ENCODE measurements around the gene PIP5K1C. TPM values are rescaled to one million over a fixed set of nuclear protein-coding genes. Genes with fewer than 3 reads are reported as not detected.

PIP5K1C gene
- total RNA-seq, 1 experiment from 2014 or later = 26.9 TPM

- intact Hi-C loops (cut with micrococcal nuclease) = no loop called here
- no peaks in the 10 kb centered on the region for H3K9me2 ChIP-seq (ENCODE audit: insufficient read depth)
- no peaks in the 10 kb centered on the region for H3K9me3 ChIP-seq (ENCODE audit: control insufficient read depth in 1 of 2, insufficient read depth in 1 of 2, low read depth in 1 of 2, low read length in 2 of 2)
- H3K27me3 ChIP-seq (ENCODE audit: insufficient read depth, low read length) = no peaks in the 10 kb centered on the region
- peak overlapping the region; percentile 79 for H3K27ac ChIP-seq (ENCODE audit: low read depth, low read length)
- peak overlapping the region; percentile 83 for H3K4me2 ChIP-seq (ENCODE audit: low read length)
- peak overlapping the region; percentile 67 for H3K9ac ChIP-seq (ENCODE audit: low read length)
- peaks cover 13 to 28% of the 10 kb centered on the region in 2 experiments for H3K4me1 ChIP-seq (ENCODE audit: control insufficient read depth in 1 of 2, insufficient read depth in 2 of 2, low read length in 2 of 2)
- CTCF ChIA-PET = interaction anchor here (0.7 to 0.9 kb wide), 2 partner anchors 13 to 381 kb away, joined by 3 read pairs; no protein-coding TSS in a partner anchor
- POLR2A ChIA-PET = interaction anchor here (1.4 kb wide), 1 partner anchor 20 kb away, joined by 4 read pairs; the partner anchor contains the start of gene CACTIN
- H2AFZ ChIP-seq (ENCODE audit: low read depth, low read length, poor library complexity, severe bottlenecking) = no peak overlapping the region
- H3K4me3 ChIP-seq (replicated peaks in 1 of 2; ENCODE audit: low read depth in 1 of 2, low read length in 2 of 2) = peak overlapping the region; percentile 64 to 67
- RAD21 ChIA-PET (ENCODE audit: low non-redundant PET in 1 of 2, low total read pairs in 2 of 2, uncharacterized antibody in 2 of 2, unreplicated experiment in 2 of 2) = interaction anchor here in 1 of 2 experiments (0.6 to 1.2 kb wide), 2 partner anchors 16 to 31 kb away, joined by 3 to 5 read pairs; no protein-coding TSS in a partner anchor
- peaks cover 0 to 7% of the 10 kb centered on the region in 2 experiments; a peak in 1 of 4 replicates for H3K36me3 ChIP-seq (ENCODE audit: control insufficient read depth in 1 of 2, insufficient read depth in 2 of 2, low read length in 2 of 2)
- ATAC-seq (peak; percentile 13), DNase-seq (ENCODE audit: low read depth, low spot score) (no peak)
- TF ChIP-seq ZFX (IDR thresholded peaks at IDR 0.05) (peak; percentile 26; the same call in 1 of the 2 replicates), EZH2phosphoT487 (IDR thresholded peaks at IDR 0.05; ENCODE audit: borderline replicate concordance) (no peak)
- BruUV-seq (replicated peaks) = no TSS peak
- no peaks in the 10 kb centered on the region for H4K20me1 ChIP-seq (ENCODE audit: insufficient read depth)
- H3K79me2 ChIP-seq (ENCODE audit: insufficient read depth, low read length) = no peaks in the 10 kb centered on the region
These were observed 92.8 kb downstream of the PIP5K1C start for GRCh38 chr19:3607303-3608078.

DNA sequence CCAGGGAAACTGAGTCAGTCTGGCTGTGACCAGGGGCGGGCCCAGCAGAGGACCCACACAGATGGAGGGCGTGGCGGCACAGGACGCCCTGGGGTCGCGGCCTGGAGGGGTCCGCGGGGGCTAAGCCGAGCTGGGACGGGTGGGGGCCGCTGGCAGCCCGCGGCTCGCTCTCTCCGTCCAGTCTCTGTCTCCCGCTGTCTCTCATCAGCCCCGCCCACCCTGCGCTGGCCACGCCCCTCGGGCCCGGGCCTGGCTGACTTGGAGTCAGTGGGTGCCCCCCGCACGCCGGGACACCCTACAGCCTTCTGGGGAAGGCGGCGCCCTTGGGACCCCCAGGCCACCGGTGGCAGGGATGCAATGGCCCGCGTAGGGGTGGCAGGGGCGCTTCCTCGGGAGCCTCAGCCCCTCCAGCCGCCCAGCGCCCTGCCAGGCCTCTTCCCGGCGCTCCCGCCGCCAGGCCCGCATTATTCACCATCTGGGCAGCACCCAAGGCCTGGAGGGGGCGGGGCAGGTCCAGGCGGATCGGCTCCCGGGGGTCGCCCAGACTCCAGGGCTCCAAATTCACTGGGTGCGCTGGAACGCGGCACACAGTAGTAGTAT, 93.5 kb downstream of the PIP5K1C start, which contains the start of gene TBXA2R:
Gene TBXA2R (minus strand): TSS at position 186 of the 600 bp plus-strand sequence. CDS start 6,241 bp downstream, outside the sequence.
- no peaks in the 10 kb centered on the region for H3K27me3 ChIP-seq (ENCODE audit: insufficient read depth, low read length)
- intact Hi-C loops (cut with micrococcal nuclease) = no loop called here
- TF ChIP-seq SP1 (IDR thresholded peaks at IDR 0.05; ENCODE audit: low read depth) = no peak
- no peak for TF ChIP-seq YY1 (IDR thresholded peaks at IDR 0.05; ENCODE audit: extremely low read depth, insufficient replicate concordance, low read depth, low read length)
- no peak for TF ChIP-seq CEBPB (IDR thresholded peaks at IDR 0.05; ENCODE audit: low read depth)
- TF ChIP-seq ZFX (IDR thresholded peaks at IDR 0.05) = peak; percentile 89; the same call in 1 of the 2 replicates
- TF ChIP-seq SIN3A (IDR thresholded peaks at IDR 0.05; ENCODE audit: low read depth) = no peak

More for the DNA sequence above, 93.5 kb downstream of the PIP5K1C start, which contains the start of gene TBXA2R:
- Histone ChIP-seq H4K20me1 (ENCODE audit: insufficient read depth) (no peaks in the 10 kb centered on the region), H3K27ac (ENCODE audit: low read depth, low read length) (peak within 1 kb of the TSS; percentile 79), H3K79me2 (ENCODE audit: insufficient read depth, low read length) (no peaks in the 10 kb centered on the region), H3K9ac (ENCODE audit: low read length) (peak within 1 kb of the TSS; percentile 67), H3K4me1 (ENCODE audit: control insufficient read depth in 1 of 2, insufficient read depth in 2 of 2, low read length in 2 of 2) (peaks cover 13 to 28% of the 10 kb centered on the region in 2 experiments), H2AFZ (ENCODE audit: low read depth, low read length, poor library complexity, severe bottlenecking) (no peak within 1 kb of the TSS), H3K9me3 (ENCODE audit: control insufficient read depth in 1 of 2, insufficient read depth in 1 of 2, low read depth in 1 of 2, low read length in 2 of 2) (no peaks in the 10 kb centered on the region), H3K9me2 (ENCODE audit: insufficient read depth) (no peaks in the 10 kb centered on the region), H3K4me3 (replicated peaks in 1 of 2; ENCODE audit: low read depth in 1 of 2, low read length in 2 of 2) (peak within 1 kb of the TSS; percentile 64 to 67), H3K36me3 (ENCODE audit: control insufficient read depth in 1 of 2, insufficient read depth in 2 of 2, low read length in 2 of 2) (peaks cover 0 to 4% of the 10 kb centered on the region in 2 experiments; a peak in 1 of 4 replicates), H3K4me2 (ENCODE audit: low read length) (peak within 1 kb of the TSS; percentile 83)
- ChIA-PET RAD21 (ENCODE audit: low non-redundant PET in 1 of 2, low total read pairs in 2 of 2, uncharacterized antibody in 2 of 2, unreplicated experiment in 2 of 2) (no interaction called here), POLR2A (no interaction called here), CTCF (no interaction called here)
- DNase-seq (ENCODE audit: low read depth, low spot score) = peak; percentile 19
- BruUV-seq (replicated peaks) = no TSS peak
- ATAC-seq = peak; percentile 86
